MM.1S (cell line): Measurements from ENCODE around the gene TSPAN4.

ENCODE experiments used
- DNase-seq: peaks from one replicate; pipeline ENCODE4 v3.0.0-alpha.2; 2015
- H2AFZ ChIP-seq: fragments of 300-600 bp; sonication (generic); 2 replicates; pipeline ENCODE4 v1.6.0; 2016; ENCODE audit warnings: antibody characterized with exemption, low read length
- H3F3A ChIP-seq: fragments of 300-600 bp; sonication (generic); 2 replicates; pipeline ENCODE4 v1.6.1; 2016; ENCODE audit warnings: mild to moderate bottlenecking, antibody characterized with exemption, low read length, moderate library complexity, mixed read lengths; ENCODE audit not compliant: insufficient read depth
- H3K27ac ChIP-seq: fragments of 300-600 bp; sonication (generic); 2 replicates; pipeline ENCODE4 v1.5.1; 2016; ENCODE audit warnings: mild to moderate bottlenecking, low read length
- H3K27me3 ChIP-seq: fragments of 300-600 bp; sonication (generic); replicated peaks from 2 replicates; pipeline ENCODE4 v1.6.0; 2016; ENCODE audit warnings: low read length; ENCODE audit not compliant: insufficient read depth
- H3K36me3 ChIP-seq: fragments of 300-600 bp; sonication (generic); replicated peaks from 2 replicates; pipeline ENCODE4 v1.6.1; 2016; ENCODE audit warnings: mild to moderate bottlenecking, low read length, mixed read lengths; ENCODE audit not compliant: insufficient read depth
- H3K4me1 ChIP-seq: fragments of 300-600 bp; sonication (generic); 2 replicates; pipeline ENCODE4 v1.6.1; 2016; ENCODE audit warnings: low read length, mixed read lengths
- H3K4me2 ChIP-seq: fragments of 300-600 bp; sonication (generic); 2 replicates; pipeline ENCODE4 v1.6.0; 2016; ENCODE audit warnings: low read depth, low read length
- H3K4me3 ChIP-seq: fragments of 300-600 bp; sonication (generic); 2 replicates; pipeline ENCODE4 v1.5.1; 2016; ENCODE audit warnings: low read length, mixed read lengths
- H3K79me2 ChIP-seq: fragments of 300-600 bp; sonication (generic); 2 replicates; pipeline ENCODE4 v1.6.1; 2016; ENCODE audit warnings: mixed run types, low read length, mixed read lengths
- H3K9ac ChIP-seq: fragments of 300-600 bp; sonication (generic); 2 replicates; pipeline ENCODE4 v1.6.1; 2016; ENCODE audit warnings: low read length, mixed read lengths
- H3K9me2 ChIP-seq: fragments of 300-600 bp; sonication (generic); replicated peaks from 2 replicates; pipeline ENCODE4 v1.6.1; 2016; ENCODE audit warnings: mild to moderate bottlenecking, low read length, mixed read lengths; ENCODE audit not compliant: insufficient read depth
- H3K9me3 ChIP-seq: fragments of 300-600 bp; sonication (generic); replicated peaks from 2 replicates; pipeline ENCODE4 v1.6.1; 2016; ENCODE audit warnings: mild to moderate bottlenecking, low read length, mixed read lengths; ENCODE audit not compliant: insufficient read depth
- H4K20me1 ChIP-seq: fragments of 300-600 bp; sonication (generic); 2 replicates; pipeline ENCODE4 v1.6.1; 2016; ENCODE audit warnings: mild to moderate bottlenecking, low read length, moderate library complexity, mixed read lengths; ENCODE audit not compliant: insufficient read depth
- CTCF ChIP-seq: fragments of 300-600 bp; sonication (generic); IDR thresholded peaks from 2 replicates; pipeline ENCODE4 v1.5.1; 2016; ENCODE audit warnings: antibody characterized with exemption, low read length, mixed read lengths
- EZH2 ChIP-seq: fragments of 300-600 bp; sonication (generic); optimal IDR thresholded peaks from 2 replicates; pipeline ENCODE3; 2017; ENCODE audit warnings: low read depth, mild to moderate bottlenecking, antibody characterized with exemption, low read length, mixed read lengths

TSPAN4 gene

GRCh38 chr11:914747-915501 is 72.3 kb downstream of the TSPAN4 start:
- no peak for TF ChIP-seq EZH2
- TF ChIP-seq CTCF, result no peak
- Histone ChIP-seq H3K27me3 (no peaks in the 10 kb centered on the region; the same call in 1 of the 2 replicates), H4K20me1 (no peaks in the 10 kb centered on the region), H3K9ac (no peak overlapping the region), H3K4me2 (no peak overlapping the region), H3K9me2 (no peaks in the 10 kb centered on the region), H2AFZ (no peak overlapping the region), H3K27ac (no peak overlapping the region), H3K9me3 (no peaks in the 10 kb centered on the region), H3K36me3 (no peaks in the 10 kb centered on the region), H3K4me3 (no peak overlapping the region), H3K4me1 (peaks cover 8% of the 10 kb centered on the region; the same call in 1 of the 2 replicates), H3F3A (no peaks in the 10 kb centered on the region), H3K79me2 (peaks cover 7% of the 10 kb centered on the region)
- DNase-seq, result no peak
